GM19025 (cell line): Measurements from ENCODE around the gene ECHS1.
"Not testable (repeated sequence)": the region's sequence is repeated elsewhere in the genome, so short reads cannot be mapped to it uniquely, and the experiment has no call there.

Source experiments
- ATAC-seq: cut with Tn5 transposase; IDR thresholded peaks from one replicate; pipeline ENCODE4 v1.9.1; 2021; ENCODE audit warnings: mild to moderate bottlenecking, low read depth, moderate library complexity; ENCODE audit not compliant: unreplicated experiment

Gene ECHS1

GRCh38 chr10:133327651-133328357, 45.4 kb downstream of the ECHS1 start:
- no peak for ATAC-seq

- no peak for ATAC-seq
Observed at GRCh38 chr10:133326745-133327650, 46.2 kb downstream of the ECHS1 start.

GRCh38 chr10:133326223-133326551, 47.0 kb downstream of the ECHS1 start:
- no peak for ATAC-seq

- ATAC-seq = no peak
Observed at GRCh38 chr10:133325440-133326222, 47.5 kb downstream of the ECHS1 start.

- no peak for ATAC-seq
Observed at GRCh38 chr10:133324857-133325260, 48.3 kb downstream of the ECHS1 start.

- ATAC-seq = no peak
Observed at GRCh38 chr10:133324198-133324792, 48.9 kb downstream of the ECHS1 start.

- ATAC-seq = not testable (repeated sequence)
Observed at GRCh38 chr10:133322064-133322709, 51.0 kb downstream of the ECHS1 start.

GRCh38 chr10:133320852-133321422, 52.2 kb downstream of the ECHS1 start:
- not testable (repeated sequence) for ATAC-seq

GRCh38 chr10:133318494-133319127, 54.5 kb downstream of the ECHS1 start:
- no peak for ATAC-seq

- ATAC-seq = no peak
Observed at GRCh38 chr10:133316732-133317131, 56.4 kb downstream of the ECHS1 start.

- ATAC-seq = no peak
Observed at GRCh38 chr10:133316266-133316665, 56.9 kb downstream of the ECHS1 start.

- ATAC-seq = no peak
Observed at GRCh38 chr10:133315847-133316246, 57.3 kb downstream of the ECHS1 start.

GRCh38 chr10:133314911-133315310, 58.2 kb downstream of the ECHS1 start:
- ATAC-seq = no peak

- ATAC-seq = no peak
Observed at GRCh38 chr10:133313192-133313591, 60.0 kb downstream of the ECHS1 start.

- ATAC-seq = no peak
Observed at GRCh38 chr10:133312769-133313145, 60.4 kb downstream of the ECHS1 start.
